GM19397 (cell line): ENCODE results near the gene FGF14.

Experiments
- ATAC-seq: cut with Tn5 transposase; IDR thresholded peaks from one replicate; pipeline ENCODE4 v1.9.1; 2021; ENCODE audit warnings: mild to moderate bottlenecking, moderate library complexity; ENCODE audit not compliant: unreplicated experiment

The FGF14 gene

GRCh38 chr13:102002287-102002686, 399.6 kb downstream of the FGF14 start:
- ATAC-seq, result no peak

- ATAC-seq, result no peak
These were observed 401.1 kb downstream of the FGF14 start for GRCh38 chr13:102000764-102001163.

- ATAC-seq, result no peak
These were observed 403.7 kb downstream of the FGF14 start for GRCh38 chr13:101998129-101998528.

- no peak for ATAC-seq
These were observed 404.9 kb downstream of the FGF14 start for GRCh38 chr13:101996954-101997353.

GRCh38 chr13:101989798-101990350, 412.0 kb downstream of the FGF14 start:
- ATAC-seq, result no peak

GRCh38 chr13:101988140-101988539, 413.7 kb downstream of the FGF14 start:
- no peak for ATAC-seq

- no peak for ATAC-seq
These were observed 415.5 kb downstream of the FGF14 start for GRCh38 chr13:101986316-101986715.

GRCh38 chr13:101985321-101985720, 416.5 kb downstream of the FGF14 start:
- no peak for ATAC-seq

GRCh38 chr13:101982903-101983302, 418.9 kb downstream of the FGF14 start:
- ATAC-seq, result no peak

GRCh38 chr13:101979825-101980224, 422.0 kb downstream of the FGF14 start:
- ATAC-seq, result no peak

GRCh38 chr13:101978552-101979315, 423.1 kb downstream of the FGF14 start:
- no peak for ATAC-seq

- no peak for ATAC-seq
These were observed 424.4 kb downstream of the FGF14 start for GRCh38 chr13:101977475-101977874.

GRCh38 chr13:101972191-101972590, 429.7 kb downstream of the FGF14 start:
- ATAC-seq, result no peak

GRCh38 chr13:101970341-101970740, 431.5 kb downstream of the FGF14 start:
- ATAC-seq, result no peak

- no peak for ATAC-seq
These were observed 434.1 kb downstream of the FGF14 start for GRCh38 chr13:101967781-101968180.

- no peak for ATAC-seq
These were observed 434.6 kb downstream of the FGF14 start for GRCh38 chr13:101967216-101967615.

GRCh38 chr13:101965096-101965495, 436.8 kb downstream of the FGF14 start:
- ATAC-seq, result no peak

GRCh38 chr13:101959016-101959415, 442.8 kb downstream of the FGF14 start:
- no peak for ATAC-seq

- ATAC-seq, result no peak
These were observed 446.1 kb downstream of the FGF14 start for GRCh38 chr13:101955764-101956163.

GRCh38 chr13:101951114-101951513, 450.7 kb downstream of the FGF14 start:
- no peak for ATAC-seq

- no peak for ATAC-seq
These were observed 452.2 kb downstream of the FGF14 start for GRCh38 chr13:101949681-101950080.

GRCh38 chr13:101946401-101946800, 455.4 kb downstream of the FGF14 start:
- no peak for ATAC-seq

GRCh38 chr13:101945435-101945834, 456.4 kb downstream of the FGF14 start:
- no peak for ATAC-seq
